GM18499 (cell line): ENCODE measurements around the gene OR51T1.

Experiments used
- ATAC-seq: cut with Tn5 transposase; IDR thresholded peaks from one replicate; pipeline ENCODE4 v1.9.1; 2021; ENCODE audit warnings: moderate number of reproducible peaks; ENCODE audit not compliant: insufficient read depth, unreplicated experiment

The OR51T1 gene

DNA sequence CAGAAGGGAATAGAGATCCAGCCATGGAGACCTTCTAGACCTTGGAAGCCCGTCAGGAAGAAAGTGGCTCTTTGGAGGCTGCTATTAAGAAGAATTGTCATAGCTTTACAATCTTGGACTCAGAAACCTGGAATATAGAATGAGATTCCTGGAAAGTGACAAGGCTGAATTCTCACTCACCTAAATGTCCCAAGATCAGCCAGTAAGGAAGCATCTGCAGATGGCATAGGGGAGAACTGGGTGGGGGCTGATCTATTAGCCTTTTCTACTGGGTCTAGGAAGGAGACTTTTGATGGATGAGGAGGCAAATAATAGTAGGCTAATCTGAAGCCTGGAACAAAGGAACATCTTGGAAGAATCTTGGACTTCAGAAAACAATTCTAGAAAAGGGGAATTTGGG is 42.5 kb downstream of the OR51T1 start, which contains the start of gene OR51G1:
OR51G1 (minus strand) TSS at position 101 of the 400 bp plus-strand sequence; CDS start at position 101, 0 bp downstream.
- ATAC-seq, result no peak

DNA sequence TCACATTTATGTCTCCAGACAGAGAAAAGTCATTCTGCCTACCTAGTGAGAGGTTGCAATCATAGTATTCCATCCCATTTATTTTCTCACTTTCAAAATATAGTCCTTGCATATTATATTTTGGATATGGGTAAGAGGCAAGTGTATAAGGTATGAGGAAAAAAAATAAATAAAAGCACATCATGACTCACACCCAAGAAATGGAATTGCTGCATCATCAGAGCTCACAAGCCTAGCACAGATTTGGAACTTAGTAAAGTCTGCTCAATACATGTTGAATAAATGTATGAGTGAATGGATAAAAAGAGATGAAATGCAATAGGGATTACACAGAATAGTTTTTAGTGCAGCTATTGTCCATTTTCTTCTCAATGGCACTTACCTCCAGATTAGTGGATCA is 44.9 kb downstream of the OR51T1 start:
- no peak for ATAC-seq
